HT1080 (cell line): ENCODE results near the gene CD209. TPM values are rescaled to one million over a fixed set of nuclear protein-coding genes. Genes with fewer than 3 reads are reported as not detected.
"Not testable (repeated sequence)": the region's sequence is repeated elsewhere in the genome, so short reads cannot be mapped to it uniquely, and the experiment has no call there.

Source experiments
- DNase-seq: peaks from one replicate; pipeline ENCODE4 v3.0.0-alpha.2; 2015; ENCODE audit warnings: low read depth
- total RNA-seq: library from RNA; depleted of rRNA; stranded (reverse); fragments of >200 nt; shearing (Covaris generic); gene quantifications from 2 replicates; pipeline ENCODE4 v1.2.3, GENCODE V29; 2014

The CD209 gene
- total RNA-seq, 1 experiment from 2014 or later, result not detected

DNA sequence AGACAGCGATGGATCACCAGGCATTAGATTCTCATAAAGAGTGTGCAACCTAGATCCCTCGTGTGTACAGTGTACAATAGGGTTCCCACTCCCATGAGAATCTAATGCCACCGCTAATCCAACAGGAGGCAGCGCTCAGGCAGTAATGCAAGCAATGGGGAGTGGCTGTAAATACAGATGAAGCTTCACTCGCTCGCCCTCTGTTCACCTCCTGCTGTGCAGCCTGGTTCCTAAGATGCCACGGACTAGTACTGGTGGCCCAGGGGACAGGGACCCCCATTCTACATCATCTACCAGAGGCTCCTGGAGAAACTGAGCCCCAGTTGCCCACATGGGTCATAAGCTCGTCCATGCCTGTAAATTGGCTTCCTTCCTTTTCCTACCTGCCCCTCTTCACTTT, 23.7 kb upstream of the CD209 start:
- DNase-seq, result no peak

DNA sequence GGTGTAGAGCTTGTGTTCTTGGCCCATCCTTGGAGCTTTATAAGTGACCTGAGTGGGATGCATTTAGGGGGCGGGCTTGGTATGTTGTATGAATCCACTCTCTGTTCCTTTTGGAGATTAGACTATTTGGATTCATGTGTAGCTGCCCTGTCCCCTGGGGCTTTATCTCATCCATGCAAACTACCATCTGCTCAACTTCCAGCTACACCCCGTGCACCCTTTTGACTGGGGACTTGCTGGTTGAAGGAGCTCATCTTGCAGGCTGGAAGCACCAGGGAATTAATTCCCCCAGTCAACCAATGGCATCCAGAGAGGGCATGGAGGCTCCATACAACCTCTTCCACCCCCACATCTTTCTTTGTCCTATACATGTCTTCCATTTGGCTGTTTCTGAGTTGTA, 21.8 kb upstream of the CD209 start:
- DNase-seq, result no peak

DNA sequence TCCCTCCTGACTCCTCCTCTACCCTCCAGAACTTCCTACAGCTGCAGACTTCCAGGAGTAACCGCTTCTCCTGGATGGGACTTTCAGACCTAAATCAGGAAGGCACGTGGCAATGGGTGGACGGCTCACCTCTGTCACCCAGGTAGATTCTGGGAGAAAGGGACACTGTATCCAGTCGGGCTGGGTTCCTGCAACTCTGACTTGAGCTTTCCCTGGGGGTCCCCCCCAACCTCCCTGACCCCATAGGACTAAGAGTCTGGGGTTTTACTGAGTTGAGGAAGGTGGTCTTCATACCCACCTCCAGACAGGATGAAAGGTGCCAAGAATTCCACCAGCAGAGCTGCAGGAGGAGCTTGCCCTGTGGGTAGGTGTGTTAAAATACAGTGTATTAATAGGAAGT, 20.2 kb upstream of the CD209 start:
- no peak for DNase-seq

DNA sequence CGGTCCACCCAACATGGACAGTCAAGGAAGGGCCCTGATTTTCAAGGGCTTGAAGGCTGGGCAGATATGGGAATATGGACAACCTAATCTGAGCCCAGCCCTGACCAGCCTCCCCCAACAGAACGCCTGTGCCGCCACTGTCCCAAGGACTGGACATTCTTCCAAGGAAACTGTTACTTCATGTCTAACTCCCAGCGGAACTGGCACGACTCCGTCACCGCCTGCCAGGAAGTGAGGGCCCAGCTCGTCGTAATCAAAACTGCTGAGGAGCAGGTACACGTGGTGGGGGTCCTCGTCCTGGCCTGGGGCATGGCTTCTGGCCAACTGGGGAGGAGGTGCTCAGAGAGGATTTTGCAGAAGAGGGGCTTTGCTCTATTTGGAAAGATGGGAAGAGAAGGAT, 19.2 kb upstream of the CD209 start:
- no peak for DNase-seq

DNA sequence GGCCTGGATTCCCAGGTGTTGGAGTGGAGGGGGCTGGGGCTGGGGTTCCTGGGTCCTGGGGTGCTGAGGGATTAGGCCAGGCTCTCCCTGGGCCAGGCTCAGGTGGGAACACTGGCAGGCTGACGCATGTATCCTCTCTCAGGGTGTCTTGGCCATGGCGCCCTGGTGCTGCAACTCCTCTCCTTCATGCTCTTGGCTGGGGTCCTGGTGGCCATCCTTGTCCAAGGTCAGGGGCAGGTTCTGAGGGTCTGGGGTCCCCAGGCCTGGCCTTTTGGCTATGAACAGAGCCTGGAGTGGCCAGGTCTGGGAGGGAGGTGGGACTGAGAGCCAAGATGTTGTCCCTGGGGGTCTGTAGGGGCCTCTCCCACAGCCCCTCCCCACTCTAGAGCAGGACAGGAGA, 17.7 kb upstream of the CD209 start:
- DNase-seq, result not testable (repeated sequence)

DNA sequence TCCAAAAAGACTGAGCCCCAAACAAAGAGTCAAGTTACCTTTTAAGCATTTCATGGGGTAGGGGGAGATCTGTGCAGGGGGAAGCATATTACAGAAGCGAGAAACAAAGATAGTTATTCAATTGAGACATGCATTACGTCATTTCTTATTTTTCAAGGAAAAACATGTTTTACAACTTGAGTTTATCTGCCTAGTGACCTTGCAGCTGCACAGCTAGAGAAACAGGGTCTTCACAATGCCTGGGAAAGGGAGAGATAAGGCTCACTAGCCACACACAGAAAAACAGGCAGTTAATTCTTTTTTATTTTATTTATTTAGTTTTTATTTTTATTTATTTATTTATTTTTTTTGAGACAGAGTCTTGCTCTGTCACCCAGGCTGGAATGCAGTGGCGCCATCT, 16.8 kb upstream of the CD209 start:
- not testable (repeated sequence) for DNase-seq

DNA sequence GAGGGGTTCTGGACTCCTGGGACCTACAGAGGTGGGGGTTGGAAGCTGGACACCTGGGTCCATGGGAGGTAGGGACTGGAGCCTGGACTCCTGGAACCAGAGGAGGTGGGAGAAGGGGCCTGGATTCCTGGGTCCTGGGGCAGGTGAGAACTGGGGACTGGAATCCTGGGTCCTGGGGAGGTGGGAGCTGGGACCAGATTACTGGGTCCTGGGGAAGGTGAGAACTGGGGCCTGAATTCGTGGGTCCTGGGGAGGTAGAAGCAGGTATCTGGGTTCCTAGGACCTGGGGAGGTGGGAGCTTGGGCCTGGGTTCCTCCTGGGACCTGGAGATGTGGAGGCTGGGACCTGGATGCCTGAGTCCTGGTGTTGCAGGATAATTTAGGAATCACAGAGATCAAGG, 16.4 kb upstream of the CD209 start:
- DNase-seq, result no peak

DNA sequence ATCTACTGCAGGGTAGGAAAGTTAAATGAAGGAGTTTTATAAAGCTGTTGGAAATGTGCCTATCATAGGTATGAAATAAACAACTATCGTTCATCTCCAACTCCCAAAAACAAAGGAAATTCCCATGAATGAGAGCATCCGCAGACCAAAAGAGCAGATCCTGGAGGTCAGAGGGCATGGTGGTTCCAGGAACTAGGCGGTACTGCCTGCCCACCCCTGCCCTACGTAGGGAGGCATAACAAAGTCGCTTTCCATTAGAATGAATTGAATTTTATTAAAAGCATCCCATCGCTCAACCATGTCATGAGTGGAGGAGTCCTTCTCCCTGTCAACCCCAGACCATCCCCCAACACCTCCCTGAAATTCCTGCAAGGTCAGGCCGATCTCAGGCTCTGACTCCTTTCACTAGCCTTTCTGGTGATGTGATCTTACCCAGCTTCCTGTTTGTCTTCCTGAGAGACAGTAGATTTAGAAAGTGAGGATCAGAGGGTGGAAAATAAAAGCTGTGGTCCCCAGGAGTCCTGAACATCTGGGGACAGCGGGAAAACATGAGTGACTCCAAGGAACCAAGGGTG, 15.5 kb upstream of the CD209 start, which contains the start of gene CLEC4M:
Gene CLEC4M (plus strand): TSS at position 525 of the 575 bp plus-strand sequence. CDS start 24 bp downstream, at position 549.
- no peak for DNase-seq

DNA sequence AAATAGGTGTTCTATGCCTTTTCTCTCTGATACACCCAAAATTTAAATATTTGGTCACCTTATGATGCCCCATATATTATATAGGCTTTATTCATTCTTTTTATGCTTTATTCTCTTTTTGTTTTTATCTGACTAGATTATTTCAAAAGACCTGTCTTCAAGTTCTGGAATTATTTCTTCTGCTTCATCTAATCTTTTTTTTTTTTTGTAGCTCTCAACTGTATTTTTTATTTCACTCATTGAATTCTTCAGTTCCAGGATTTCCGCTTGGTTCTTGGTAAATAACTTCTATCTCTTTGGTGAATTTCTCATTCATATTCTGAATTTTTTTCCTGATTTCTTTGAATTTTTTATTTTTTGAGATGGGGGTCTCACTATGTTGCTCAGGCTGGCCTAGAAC, 11.8 kb upstream of the CD209 start:
- no peak for DNase-seq

DNA sequence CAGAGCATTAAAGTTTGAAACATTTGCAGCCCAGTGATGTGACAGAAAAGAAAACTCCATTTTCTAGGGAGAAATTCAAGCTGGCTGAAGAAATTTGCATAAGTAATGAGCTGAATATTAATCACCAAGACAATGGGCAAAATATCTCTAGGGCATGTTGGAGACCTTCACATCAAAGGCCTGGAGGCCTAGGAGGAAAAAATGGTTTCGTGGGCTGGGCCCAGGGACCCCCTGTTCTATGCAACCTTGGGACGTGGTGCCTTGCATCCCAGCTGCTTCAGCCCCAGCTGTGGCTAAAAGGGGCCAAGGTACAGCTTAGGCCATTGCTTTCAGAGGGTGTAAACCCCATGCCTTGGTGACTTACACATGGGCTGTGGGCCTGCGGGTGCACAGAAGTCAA, 10.0 kb upstream of the CD209 start:
- DNase-seq, result no peak

DNA sequence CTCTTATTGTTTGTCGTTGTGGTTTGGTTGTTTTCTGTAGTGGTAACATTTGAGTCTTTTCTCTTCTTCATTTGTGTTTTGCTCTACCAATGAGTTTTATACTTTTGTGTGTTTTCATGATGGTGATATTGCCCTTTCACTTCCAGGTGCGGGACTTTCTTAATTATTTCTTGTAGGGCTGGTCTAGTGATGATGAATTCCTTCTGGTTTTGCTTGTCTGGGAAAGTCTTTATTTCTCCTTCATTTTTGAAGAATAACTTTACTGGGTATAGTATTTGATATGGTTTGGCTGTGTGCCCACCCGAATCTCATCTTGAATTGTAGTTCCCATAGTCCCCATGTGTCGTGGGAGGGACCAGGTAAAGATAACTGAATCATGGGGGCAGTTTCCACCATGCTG, 8.9 kb upstream of the CD209 start:
- DNase-seq, result no peak

DNA sequence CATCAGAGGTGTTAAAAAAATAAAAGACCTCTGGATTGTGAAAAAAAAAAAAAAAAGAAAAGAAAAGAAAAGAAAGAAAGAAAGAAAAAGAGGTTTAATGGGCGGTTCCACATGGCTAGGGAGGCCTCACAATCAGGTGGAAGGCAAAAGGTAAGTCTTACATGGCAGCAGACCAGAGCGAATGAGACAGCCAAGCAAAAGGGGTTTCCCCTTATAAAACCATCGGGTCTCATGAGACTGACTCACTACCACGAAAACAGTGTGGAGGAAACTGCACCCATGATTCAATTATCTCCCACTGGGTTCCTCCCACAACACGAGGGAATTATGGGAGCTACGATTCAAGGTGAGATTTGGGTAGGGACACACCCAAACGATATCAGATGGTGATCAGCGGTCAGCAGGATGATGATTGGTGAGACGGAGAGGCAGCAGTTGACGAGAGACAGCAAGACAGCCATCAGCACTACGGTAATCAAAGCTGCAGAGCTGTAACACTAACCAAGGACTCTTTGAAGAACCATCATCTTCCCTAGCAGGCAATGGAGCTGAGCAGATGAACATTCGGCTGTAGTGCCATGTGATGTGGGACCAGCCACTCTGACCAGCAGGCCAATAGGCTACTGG, 3.9 kb upstream of the CD209 start:
- peak; percentile 34 for DNase-seq

DNA sequence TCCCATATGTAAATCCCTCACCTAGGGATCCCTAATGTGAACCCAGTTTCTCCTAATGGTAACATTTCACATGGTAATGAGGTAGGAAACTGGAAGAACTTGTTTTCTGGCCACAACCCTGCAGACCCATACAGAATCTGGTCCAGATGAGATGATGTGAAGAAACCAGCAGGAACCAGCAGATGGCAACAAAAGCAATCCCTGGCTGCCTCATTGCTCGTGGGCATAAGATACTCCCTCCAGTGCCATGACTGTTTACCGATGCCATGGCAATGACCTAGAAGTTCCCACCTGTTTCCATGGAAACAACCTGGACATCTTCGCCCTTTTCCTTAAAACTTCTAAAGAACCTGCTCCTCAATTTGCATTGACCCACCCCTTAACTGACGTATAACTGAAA, 1.4 kb upstream of the CD209 start:
- peak; percentile 13 for DNase-seq

DNA sequence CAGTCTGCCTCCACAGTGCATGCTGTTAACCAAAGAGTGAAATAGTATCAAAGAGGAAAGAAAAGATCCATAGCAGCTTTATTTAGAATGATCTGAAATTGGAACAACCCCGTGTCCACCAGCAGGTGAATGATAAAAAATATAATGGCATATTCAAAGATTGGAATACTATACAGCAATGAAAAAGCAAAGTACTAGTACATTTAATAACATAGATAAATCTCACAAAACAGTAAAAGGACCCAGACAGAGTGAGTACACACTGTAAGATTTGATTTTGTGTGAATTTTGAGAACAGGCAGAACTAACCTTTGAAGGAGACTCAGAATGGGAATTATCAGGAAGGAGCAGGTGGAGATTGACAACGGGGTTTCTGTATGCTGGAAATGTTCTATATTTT, 837 bp upstream of the CD209 start:
- no peak for DNase-seq

DNA sequence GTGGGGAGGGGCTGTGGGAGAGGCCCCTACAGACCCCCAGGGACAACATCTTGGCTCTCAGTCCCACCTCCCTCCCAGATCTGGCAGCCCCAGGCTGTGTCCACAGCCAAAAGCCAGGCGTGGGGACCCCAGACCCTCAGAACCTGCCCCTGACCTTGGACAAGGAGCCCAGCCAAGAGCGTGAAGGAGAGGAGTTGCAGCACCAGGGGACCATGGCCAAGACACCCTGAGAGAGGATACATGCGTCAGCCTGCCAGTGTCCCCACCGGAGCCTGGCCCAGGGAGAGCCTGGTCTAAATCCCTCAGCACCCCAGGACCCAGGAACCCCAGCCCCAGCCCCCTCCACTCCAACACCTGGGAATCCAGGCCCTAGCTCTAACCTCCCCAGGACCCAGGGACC, 1.0 kb downstream of the CD209 start:
- not testable (repeated sequence) for DNase-seq

DNA sequence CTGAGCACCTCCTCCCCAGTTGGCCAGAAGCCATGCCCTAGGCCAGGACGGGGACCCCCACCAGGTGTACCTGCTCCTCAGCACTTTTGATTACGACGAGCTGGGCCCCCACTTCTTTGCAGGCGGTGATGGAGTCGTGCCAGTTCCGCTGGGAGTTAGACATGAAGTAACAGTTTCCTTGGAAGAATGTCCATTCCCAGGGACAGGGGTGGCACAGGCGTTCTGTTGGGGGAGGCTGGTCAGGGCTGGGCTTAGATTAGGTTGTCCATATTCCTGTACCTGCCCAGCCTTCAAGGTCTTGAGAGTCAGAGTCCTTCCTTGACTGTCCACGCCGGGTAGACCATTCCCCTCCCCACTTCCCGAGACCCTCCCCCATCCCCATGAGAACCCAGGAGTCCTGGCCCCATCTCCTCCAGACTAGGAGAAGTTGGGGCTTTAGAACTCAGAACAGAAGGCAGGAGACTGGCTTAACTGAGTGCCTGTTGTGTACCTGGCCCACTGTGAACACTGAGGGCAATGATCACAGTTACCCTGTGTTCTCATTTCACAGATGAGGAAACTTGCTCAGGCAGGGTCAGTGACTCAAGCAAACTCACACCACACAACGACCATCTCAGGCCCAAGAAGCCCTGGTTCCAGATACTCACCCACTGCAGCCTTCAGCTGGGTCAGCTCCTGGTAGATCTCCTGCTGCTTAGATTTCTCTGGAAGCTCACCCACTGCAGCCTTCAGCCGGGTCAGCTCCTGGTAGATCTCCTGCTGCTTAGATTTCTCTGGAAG, 2.3 kb downstream of the CD209 start:
- no peak for DNase-seq

DNA sequence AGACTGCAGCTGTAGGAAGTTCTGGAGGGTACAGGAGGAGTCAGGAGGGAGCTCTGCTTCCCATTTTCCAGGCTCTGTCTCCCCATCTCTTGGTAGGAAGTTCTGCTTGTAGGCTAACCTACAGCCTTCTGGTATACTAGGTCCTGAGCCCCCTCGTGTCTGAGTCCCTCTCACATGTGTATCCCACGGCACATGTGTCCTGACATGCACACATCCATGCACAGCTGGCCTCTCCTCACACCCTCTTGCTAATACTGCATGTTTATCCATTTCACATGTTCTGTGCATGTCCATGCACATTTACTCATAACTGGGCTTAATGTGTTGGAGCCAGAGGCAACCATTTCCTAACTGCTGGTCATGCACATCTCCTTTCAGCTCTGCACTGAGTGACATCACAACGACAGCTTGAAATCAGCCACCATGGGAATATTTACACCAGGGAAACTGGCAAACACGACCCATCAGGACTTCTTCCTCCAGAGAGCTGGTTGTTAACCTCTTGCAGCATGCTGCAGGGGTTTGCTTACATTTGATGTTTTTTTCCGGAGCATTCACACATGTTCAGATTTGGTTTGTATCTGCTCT, 3.0 kb downstream of the CD209 start:
- no peak for DNase-seq

DNA sequence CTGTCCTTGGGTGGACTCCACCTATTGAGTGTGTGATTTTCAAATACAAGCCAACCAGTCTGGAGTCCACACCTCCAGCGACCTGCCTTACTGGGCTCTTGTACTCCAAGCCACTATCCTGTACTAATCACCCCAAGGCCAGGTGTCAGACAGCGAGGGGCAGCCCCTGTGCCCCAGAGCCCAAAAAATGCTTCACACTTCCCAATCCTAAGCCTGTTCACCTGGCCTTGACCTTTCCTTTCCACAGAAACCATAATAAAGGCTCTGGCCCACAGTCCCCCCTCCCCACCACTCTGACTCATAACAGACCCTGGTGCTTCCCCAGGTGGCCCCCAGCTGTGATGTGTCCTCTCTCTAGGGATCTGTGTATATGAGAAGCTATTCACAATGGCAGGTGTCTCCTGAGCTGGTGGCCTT, 3.9 kb downstream of the CD209 start:
- no peak for DNase-seq

DNA sequence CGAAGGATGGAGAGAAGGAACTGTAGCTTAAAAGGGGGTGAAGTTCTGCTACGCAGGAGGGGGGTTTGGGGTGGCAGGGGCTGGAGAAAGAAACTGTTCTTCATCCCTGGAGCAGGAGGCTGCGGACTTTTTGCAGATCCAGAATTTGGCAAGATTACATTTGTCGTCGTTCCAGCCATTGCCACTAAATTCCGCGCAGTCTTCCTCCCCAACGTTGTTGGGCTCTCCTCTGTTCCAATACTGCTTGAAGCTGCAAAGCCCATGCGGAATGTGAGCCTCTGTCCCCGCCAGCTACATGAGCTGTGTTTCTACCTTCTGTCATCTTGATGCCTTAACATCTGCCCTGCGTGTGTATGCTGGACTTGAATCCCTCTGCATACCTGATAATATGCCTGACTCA, 4.3 kb downstream of the CD209 start:
- DNase-seq, result no peak

DNA sequence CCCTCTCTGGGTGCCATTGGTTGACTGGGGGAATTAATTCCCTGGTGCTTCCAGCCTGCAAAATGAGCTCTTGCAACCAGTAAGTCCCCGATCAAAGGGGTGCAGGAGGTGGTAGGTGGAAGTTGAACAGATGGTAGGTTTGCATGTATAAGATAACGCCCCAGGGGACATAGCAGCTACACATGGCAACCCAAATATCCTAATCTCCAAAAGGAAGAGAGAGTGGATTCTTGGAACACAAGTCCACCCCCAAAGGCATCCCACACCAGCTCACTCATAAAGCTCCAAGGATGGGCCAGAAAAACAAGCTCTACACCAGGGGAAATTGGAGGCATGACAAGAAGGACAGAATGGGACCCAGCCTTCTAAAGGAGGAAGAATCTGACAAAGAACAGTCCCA, 4.8 kb downstream of the CD209 start:
- DNase-seq, result no peak

DNA sequence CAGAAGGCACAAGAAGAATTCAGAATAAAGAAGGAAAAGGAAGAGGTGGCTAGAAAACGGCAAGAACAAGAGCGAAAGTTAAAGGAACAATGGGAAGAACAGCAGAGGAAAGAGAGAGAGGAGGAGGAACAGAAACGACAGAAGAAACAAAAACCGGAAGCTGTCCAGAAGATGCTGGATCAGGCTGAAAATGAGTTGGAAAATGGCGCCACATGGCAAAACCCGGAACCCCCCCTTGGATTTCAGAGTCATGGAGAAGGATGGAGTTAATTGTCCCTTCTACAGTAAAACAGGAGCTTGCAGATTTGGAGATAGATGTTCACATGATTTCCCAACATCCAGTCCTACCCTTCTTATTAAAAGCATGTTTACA, 6.7 kb downstream of the CD209 start:
- no peak for DNase-seq
